IPS DF 19.7 (cell line): ENCODE results near the gene RCN1.
"Not testable (repeated sequence)": the region's sequence is repeated elsewhere in the genome, so short reads cannot be mapped to it uniquely, and the experiment has no call there.

Source experiments
- DNase-seq: peaks from one replicate; pipeline ENCODE4 v3.0.0-alpha.2; 2013; ENCODE audit warnings: low read depth, low spot score

Gene RCN1

DNA sequence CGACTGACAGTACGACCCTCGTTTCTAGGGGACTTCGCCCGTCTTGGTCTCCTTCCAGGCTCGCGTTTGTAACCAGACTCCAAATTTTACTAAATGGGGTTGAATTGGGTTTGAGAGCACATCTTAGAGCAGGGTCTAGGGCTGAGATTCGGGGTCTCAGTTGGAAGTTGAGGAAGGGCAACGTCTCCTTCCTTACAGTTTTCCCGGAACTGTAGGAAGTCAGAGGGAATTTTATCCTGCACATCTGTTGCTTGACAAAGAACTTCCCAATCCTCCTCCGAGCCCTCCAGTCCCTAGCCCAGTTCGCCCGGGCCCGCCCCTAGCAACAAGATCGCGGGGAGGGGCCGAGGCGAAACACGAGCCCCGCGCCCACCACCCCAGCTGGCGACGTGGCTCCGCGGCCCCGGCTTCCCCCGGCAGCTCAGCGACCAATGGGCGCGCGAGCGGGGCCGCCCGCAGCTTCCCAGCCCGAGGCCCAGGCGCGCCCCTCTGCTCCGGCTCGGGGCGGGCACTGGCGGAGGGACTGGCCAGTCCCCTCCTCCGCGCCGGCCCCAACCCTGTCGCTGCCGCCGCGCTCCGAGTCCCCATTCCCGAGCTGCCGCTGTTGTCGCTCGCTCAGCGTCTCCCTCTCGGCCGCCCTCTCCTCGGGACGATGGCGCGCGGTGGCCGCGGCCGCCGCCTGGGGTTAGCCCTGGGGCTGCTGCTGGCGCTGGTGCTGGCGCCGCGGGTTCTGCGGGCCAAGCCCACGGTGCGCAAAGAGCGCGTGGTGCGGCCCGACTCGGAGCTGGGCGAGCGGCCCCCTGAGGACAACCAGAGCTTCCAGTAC lies at the start of gene RCN1:
TSS of gene RCN1 (plus strand) at position 530 of the 826 bp plus-strand sequence. CDS start at position 653, 123 bp downstream.
- DNase-seq: peak; percentile 33

DNA sequence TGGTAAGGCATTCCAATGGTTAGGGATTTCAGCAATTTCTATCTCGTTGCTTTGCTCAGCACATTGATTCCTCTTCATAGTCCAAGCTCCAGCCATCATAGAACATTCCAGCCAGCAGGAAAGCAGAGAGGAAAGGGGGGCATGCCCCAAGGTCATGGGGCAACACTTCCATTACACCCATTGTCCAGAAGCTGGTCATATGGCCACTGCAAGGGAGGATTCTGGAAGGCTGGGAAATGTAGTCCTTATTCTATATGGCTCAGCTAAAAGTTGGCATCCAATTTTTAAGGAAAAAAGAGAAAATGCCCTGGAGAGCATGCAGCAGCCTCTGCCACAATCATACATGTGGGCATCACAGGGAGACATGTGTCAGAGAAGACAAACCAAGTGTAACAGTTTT lies 47.1 kb upstream of the RCN1 start:
- DNase-seq: no peak

DNA sequence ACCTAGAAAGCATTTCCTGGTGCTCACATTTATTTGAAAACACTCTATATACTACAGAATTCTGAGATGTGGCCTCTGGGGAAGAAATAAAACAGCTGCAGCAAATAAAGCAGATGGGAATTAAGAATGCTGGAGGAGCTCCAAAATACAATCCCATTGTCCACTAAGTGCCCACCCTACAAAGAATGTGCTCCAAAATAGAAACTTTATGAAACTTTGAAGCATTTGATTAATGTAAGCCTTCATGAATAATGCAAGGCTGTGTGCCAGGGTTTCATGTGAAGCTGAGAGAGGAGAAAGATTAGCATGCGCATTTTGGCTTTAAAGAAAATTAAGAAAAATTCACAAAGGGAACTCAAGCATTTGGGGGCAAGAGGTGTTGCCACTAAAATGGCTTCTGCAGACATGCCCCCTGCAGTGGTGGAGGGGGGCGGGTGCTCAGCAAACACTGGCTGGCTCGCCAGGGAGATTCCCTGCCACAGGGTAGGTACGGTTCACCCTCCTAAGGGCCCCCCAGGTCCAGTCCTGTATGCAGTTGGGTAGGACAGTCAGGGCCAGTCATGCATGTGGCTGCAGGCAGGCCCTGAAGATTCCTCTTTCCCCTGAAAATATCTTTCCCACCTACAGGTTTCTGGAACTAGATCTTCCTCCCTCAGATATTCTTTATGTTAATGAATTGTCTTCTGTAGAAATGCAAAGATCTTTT lies 46.6 kb upstream of the RCN1 start:
- DNase-seq: no peak

DNA sequence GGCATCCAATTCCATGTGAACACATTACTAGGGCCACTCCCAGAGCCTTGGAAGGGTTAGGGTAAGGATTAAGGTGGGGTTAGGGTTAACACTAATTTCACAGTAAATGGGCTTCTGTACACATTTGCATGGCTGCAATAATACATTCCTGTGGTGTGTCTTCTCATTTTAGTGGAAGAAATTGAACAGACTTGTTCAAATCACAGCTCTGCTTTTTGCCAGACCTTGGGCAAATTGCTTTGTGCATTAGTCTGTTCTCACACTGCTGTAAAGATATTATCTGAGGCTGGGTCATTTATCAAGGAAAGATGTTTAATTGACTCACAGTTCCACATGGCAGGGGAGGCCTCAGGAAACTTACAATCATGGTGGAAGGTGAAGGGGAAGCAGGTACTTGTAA lies 45.4 kb upstream of the RCN1 start:
- DNase-seq: no peak

DNA sequence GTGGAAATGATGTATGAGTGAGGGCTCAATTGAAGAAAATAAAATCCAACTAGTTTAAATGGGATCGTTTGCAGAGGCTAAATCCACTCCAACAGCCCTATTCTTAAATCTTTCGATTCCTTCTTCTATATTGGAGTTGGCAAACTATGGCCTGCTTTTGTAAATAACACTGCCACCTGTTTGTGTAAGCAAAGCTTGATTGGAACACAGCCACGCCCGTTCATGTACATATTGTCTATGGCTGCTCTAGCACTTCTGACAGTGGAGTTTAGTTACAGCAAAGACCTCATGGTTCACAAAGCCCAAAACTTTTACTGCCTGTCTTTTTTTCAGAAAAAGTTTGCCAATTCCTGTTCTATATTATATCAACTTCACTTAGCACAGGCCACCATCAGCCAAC lies 40.6 kb upstream of the RCN1 start:
- DNase-seq: no peak

DNA sequence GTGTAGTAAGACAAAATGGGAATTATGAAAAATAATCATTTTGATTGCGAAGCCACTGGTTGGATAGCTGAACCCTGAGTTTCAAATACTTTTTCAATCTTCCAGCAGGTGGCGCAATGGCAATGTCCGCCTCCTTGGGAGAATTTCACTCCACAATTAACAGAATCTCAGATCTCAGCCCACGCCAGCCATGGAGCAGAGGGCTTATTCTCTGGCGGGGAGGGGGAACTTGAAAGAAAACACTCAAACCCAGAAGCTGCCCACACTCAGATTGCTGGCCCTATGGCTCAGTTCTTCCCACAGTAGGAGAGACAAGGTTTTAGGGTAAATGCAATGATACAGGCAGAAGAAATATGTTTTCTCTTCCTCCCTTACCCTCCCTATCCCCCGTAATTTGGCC lies 38.7 kb upstream of the RCN1 start:
- no peak for DNase-seq

DNA sequence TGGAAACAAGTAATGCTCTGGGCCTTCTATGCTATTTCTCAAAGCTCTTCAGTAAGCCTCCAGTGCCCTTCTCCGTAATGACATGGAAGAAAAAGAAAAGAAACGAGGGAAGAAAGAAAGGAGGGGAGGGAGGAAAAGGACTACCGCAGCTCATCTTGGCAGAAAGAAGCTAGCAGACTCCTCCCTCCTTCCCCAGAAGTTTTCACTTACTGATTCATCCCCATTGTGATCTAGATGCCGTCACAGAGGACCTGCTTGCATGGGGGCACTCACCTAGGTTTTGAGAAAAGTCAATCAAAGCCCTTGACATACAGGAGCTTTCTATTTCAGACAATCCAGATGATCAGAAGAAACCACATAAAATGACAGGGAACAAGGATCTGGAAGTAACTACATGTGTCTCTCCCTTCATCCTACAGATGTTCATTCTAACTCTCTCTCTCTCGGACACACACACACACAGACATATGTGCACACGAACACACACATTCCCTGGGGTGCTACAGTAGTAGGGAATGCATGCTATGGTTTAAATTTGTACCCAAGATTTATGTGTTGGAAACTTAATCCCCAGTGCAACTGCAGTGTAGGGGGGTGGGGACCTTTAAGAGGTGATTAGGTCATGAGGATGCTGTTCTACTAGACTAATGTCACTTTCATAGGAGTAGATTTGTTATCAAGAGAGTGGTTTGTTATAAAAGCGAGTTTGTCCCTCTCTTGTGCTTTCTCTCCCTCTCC lies 37.6 kb upstream of the RCN1 start:
- DNase-seq: no peak

DNA sequence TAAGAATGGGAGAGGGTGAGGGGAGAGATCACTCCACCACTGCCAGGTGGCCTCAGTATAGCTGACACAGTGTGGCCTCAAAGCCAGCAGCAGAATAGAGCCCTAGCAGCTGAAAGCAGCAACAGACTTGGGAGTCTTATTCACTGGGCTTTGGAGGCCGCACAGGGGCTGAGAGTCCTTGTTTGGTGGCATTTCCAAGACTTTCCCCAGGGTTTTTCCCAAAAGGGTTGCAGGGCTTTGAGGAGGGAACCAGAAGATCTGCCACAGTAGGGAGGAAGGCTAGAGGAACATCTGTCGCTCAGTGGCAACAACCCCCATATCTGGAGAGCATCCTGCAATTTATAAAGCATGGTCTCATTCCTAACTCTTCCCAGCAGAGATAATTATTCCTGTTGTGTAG lies 35.0 kb upstream of the RCN1 start:
- no peak for DNase-seq

DNA sequence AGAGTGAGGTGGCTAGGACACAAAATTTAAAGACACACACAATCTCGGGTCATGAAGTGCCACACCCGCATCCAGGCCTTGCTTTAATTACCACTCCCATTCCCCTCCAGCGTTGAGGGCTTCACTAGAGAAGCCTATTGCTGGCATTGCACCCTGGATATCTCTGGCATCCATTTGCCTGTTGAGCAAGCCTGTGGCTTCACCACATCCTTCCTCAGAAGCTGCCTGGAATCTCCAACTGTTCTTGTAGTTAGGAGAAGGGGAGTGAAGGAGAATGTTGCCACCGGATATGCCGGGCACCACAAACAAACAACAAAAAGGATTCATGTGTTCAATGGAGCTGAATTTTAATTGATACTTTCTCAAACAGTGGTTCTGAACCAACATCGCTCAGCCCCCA lies 34.4 kb upstream of the RCN1 start:
- DNase-seq: no peak

DNA sequence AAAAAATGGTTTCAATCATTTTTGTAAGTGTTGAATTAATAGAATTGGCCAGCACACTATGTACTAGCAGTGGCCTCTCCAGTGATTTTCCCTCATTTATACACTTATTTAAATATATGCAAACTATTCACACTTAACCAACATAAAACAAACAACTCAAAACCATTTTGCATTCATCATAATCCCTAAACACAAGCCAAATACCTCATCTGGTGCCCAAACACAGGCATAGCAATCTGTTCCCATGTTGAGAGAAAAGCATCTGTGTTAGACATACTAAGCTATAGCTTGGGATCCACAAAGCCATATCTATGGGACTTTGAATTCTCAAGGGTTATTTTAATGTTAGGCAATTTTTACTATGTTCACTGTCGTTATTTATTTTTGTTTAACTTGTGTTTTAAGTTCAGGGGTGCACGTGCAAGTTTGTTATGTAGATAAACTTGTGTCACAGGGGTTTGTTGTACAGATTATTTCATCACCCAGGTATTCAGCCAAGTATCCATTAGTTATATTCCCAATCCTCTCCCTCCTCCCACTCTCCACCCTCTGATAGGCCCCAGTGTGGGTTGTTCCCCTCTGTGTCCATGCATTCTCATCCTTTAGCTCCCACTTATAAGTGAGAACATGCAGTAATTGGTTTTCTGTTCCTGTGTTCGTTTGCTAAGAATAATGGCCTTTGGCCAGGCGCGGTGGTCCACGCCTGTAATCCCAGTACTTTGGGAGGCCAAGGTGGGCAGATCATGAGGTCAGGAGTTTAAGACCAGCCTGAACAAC lies 31.0 kb upstream of the RCN1 start:
- DNase-seq: no peak

DNA sequence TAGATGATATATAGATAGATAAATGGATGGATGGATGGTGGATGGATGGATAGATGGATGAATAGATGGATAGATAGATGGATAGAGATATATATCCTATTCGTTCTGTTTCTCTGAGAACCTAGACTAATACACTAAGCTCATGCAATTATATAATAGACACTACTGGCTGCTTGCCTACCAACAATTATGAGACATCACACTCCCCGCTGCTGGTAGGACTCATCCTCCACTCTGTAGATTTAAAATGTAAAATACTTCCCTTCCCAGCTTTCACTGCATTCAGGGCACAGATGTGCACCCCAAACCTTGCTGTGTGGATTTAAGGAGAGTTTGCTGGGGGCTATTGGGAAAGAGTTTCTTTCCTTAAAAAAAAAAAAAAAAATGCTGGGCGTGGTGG lies 28.3 kb upstream of the RCN1 start:
- DNase-seq: no peak

DNA sequence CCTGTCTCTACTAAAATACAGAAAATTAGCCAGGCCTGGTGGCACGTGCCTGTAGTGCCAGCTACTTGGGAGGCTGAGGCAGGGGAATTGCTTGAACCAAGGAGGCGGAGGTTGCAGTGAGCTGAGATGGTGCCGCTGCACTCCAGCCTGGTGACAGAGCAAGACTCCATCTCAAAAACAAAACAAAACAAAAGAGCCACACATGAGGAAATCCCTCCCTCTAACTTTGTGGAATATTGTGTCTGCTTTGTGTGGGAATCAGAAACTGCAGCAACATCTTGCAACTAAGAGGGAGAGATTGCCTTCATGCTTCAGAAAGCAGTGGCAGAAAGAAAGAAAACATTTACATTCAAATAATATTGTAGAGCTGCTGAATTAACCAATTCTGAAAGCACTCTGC lies 27.8 kb upstream of the RCN1 start:
- DNase-seq: not testable (repeated sequence)

DNA sequence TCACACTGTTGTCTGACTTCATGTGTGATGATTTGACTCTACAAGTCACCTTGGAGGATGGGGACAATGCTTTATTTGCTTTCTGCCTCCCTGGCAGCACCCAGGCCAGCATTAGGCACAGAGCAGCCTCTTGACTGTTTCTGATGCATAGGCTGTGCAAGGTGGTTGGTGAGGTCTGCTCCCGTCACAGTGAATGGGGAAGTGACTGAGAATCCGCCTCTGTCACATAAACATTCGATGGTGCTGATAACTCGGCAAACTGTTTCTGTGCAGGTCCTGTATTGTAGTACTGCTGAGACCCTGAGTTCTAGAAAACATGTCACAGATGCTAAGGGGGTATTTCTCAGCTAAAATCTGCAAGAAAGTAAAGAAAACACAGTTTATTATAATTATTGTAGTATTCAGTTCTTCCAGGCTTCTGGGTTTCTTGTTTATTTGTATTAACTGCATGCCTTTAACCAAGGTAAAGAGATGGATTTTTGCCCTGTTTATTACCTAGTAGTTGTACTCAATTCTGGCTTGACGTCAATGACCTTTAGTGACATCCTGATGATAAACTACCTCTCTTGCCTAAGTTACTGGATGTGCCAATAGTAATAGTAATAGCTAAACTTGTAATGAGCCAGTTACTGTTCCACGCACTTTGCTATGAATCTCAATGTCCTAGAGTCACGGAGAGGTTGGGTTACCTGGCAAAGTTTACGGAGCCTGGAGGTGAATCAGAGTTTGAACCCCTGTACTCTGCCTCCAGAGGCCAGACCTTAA lies 24.8 kb upstream of the RCN1 start:
- no peak for DNase-seq

DNA sequence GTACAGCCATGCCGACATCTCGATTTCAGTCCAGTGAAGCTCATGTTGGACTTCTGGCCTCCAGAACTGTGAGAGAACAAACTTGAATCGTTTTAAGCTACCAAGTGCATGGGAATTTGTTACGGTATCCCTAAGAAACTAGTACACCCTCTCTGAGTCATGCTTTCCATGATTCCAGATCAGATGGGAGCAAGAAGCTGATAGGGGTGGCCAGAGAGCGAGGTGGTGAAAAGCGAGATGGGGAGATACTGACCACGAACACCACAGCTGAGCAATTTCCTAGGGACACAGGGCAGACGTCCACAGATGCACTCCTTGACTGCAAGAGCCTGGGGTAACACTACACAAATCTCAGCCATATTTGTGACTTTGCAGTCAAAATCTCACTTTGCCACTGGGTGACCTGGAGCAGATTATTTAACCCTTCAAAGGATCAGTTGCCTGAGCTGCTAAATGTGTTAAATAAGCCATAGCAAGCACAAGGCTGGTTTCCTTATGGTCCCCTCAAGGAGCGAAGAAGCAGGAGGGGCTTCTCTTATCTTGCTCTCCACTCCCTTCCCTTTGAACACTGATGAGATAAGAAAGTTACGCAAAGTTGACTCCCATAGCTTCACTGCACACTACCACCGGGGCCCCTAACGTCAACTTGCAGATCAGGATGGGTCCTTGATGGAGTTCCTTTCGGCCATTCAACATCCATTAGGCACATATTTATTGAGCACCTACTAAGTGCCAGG lies 22.6 kb upstream of the RCN1 start:
- no peak for DNase-seq

DNA sequence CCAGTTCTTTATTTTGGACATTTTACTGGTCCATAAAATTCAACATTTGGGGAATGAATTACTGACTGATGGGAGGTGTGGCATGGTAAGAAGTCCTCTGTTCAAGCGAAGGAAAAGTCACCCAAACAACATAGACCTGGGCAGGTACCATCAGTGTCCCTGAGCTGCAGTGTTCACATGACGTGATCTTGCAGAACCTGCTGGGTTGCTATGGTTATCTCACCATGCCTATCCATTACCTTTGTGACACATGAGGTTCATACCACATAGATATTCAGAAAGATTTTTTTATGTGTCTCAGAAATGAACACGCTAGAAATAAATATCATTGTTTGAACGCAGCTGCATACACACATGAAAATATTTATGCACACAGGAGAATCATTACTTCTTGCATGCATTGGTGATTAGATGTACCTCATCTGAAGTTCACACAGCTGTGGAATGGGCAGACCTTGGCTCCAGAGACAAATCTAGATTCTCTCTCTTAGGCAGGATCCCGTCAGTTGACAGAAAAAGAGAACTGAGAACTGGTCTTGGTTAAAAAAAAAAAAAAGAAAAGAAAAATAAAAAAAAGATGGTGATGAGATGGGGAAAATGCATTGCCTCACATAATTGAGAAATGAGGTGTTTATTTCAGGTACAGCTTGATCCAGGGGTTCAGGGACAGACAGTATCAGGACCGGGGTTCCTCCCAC lies 21.4 kb upstream of the RCN1 start:
- no peak for DNase-seq

DNA sequence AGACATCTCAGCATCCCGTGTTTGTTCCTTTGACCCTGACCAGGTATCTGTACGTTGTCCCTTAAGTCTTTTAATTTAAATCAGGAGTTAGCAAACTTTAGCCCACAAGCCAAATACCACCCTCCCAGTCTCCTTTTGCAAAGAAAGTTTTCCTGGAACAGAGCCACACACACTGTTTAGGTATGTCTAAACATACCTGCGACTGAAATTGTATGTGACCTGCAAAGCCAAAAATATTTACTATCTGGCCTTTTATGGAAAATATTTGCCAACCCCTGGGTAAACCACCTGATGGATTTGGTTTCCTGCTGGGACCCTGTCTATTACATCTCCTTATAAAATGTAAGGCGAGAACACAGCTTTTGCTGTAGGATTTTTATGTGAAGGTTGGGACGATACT lies 20.2 kb upstream of the RCN1 start:
- DNase-seq: no peak

DNA sequence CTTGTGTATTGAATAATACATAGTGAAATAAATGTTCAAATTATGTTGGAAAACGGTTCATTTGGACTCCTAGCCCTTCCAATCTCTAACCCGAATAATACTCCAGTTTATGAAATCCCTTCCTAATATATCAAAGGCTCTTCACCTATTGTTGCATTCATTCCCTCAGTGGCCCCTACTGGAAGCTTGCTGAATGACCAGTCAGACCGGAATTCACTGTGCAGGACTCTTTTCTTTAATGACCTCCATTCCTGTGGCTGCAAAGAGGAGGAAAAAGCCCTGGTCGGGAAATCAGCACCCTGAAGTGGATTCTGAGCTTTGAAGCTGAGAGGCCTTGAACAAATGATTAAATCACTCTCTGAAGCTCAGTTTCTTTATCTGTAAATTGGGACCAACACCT lies 19.1 kb upstream of the RCN1 start:
- no peak for DNase-seq

DNA sequence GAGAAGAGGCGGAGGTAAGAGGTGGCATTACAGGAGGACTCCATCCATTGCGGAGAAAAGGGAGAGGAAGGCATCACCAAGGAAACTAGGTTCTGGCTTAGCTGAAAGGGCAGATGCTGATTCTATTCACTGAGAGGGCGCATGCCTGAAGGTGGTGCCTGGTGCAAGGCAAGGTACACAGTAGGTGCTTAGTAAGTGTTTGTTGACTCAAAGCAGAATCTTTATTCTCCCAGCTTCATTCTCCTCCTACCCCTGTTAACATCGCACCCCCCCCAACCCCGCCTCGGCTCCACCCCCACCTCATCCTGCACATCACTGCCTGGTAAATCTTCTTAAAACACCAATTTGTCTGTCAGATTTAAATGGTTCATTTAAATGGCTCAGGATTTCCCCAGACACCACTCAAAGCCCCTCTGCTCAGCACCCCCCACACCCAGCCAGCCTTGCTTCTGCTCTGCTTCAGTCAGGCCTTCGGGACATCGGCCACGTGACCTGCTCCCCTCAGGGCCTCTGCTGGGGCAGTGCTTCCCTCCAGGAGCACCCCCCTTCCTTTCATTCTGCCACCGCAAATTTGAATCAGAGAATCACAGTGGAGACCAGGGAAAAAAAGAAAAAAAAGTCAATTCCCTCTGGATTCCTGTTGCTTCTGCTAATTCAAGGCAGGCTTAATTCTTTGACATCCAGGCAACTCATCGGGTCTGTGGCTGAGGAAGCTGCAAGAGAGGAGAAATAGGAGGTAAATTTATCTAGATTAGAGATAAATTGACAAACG lies 17.8 kb upstream of the RCN1 start:
- DNase-seq: no peak

DNA sequence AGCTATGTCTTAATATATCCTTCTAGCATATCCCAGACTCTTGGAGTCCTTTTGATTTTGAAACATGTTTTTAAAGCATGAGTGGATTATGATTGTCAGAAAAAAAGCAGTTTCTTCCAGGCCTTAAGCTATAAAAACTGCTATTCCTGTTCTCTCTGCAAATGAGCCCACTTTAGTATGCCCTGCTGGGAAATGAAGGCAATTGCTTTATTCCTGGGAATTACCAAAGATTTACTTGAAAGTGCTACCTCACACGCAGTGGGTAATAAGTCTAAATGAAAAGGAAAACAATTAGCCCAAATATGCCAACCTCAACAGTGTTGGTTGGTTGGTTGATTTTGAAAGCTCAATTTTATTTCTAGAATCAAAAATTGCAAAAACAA lies 17.2 kb upstream of the RCN1 start:
- DNase-seq: no peak
